HS-27A (cell line): Measurements from ENCODE around the gene SCFD2.
A peak's percentile ranks its signal among the peaks of the same experiment; 100 is the strongest.

Experiments used
- DNase-seq: peaks from one replicate; pipeline ENCODE4 v3.0.0-alpha.2; 2012; ENCODE audit warnings: low read depth, missing footprints

SCFD2 gene

GRCh38 chr4:53137468-53137867 lies 228.4 kb downstream of the SCFD2 start:
- DNase-seq, result no peak

- DNase-seq, result no peak
These were observed 228.9 kb downstream of the SCFD2 start for GRCh38 chr4:53136954-53137353.

GRCh38 chr4:53132132-53132891 lies 233.5 kb downstream of the SCFD2 start:
- DNase-seq, result no peak

GRCh38 chr4:53131562-53131925 lies 234.3 kb downstream of the SCFD2 start:
- DNase-seq, result no peak

DNA sequence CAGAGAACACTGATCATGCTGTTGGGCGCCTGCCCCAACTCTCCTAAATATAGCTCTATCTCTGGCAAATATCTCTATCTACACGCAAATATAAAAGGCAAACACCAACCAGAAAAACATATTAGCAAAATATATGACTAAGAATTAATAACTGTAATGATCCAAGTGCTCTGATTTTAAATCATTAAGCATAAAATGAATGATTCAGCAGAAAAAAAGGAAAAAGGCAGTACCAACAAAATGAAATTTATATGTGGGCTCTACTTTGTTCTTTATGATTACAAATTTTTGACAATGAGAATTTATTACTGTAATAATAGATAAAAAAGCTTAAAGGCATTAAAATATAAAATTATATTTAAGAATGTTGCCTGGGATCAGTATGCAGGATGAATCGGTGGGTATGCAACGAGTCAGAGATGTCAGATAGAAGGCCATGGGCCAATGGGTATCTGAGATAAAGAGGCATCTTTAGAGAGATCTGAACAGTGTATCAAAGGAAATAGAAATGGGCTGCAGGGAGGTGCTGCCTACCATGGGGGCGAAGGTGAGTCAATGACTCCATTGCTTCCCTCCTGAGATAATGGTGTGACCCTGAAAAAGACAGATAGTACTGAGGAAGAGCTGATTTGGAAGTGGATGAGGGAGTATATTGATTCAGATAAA lies 234.8 kb downstream of the SCFD2 start:
- DNase-seq, result no peak

DNA sequence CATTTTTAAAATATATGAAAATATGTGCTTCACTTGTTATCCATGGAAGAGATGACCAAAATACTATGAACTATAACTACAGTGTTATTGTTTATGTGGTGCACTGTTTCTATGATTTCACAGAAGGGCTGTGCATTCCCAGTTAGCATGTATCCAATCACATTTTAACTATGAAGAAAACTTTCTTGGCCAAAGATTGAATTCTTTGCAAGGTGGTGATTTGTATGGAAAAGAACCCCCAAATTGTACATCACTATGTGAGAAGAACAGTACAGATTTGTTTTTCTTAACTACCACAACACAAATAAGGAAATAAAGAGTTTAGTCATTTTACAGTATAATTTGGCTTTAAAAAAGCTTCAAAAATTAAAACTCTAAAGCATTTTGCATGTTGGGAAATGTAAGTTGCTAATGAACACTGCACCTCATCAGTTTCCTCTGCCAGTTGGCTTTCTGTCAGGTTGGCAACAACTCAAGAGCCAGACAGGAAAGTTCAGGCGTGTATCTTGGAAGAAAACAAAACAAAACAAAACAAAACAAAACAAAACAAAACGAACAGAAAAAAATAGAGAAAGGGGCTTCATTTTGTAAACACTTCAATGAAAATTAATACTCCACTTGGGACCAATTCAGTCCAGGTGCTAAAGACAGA lies 237.0 kb downstream of the SCFD2 start:
- DNase-seq, result no peak

GRCh38 chr4:53128231-53128630 lies 237.6 kb downstream of the SCFD2 start:
- no peak for DNase-seq

DNA sequence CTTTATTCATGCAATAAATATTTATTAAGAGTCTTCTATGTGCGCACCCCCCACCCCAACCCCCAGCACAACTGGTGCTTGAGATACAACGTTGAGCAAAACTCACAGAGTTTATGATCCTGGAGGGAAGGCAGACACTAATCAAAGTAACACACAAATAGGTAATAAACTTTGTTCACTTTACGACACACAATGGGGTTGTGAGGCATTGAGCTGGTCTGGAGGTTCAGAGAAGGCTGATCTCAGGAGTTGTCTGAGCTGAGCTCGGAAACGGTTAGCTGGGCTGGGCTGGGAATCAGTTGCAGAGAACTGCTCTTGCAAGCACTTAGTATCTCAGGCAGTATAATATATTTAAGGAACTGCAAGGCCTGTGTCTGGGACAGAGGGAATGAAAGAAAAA lies 238.5 kb downstream of the SCFD2 start:
- DNase-seq, result no peak

GRCh38 chr4:53126099-53126498 lies 239.8 kb downstream of the SCFD2 start:
- DNase-seq, result no peak

- no peak for DNase-seq
These were observed 242.0 kb downstream of the SCFD2 start for GRCh38 chr4:53123819-53124218.

- DNase-seq, result no peak
These were observed 242.7 kb downstream of the SCFD2 start for GRCh38 chr4:53123171-53123570.

- no peak for DNase-seq
These were observed 243.4 kb downstream of the SCFD2 start for GRCh38 chr4:53122280-53123116.

DNA sequence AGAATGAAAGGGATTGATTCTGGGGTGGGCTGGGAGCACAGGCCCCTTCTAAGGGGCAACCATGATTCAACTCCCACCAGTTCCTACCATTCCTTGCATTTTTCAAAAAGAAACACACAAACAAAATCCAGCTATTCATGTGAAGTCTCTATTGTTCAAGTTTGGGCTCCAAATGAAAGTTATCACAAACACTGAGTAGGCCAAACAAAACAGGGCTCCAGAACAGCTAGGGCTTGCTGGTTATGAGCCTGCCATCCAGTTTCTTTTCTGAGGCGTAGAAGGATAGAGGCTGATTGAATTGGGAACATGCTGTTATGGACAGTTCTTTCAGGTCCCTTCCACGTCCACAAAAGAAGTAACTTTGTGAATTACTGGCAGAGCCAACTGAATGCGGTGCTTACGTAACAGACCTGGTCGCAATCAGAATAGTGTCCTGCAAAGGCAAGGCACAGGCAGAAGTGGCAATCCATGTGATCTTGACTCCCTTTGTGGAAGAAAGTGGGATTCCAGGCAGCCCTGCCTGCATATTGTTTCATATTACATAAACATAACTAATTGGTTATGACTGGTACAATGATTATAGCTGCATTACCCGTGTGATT lies 244.5 kb downstream of the SCFD2 start:
- no peak for DNase-seq

GRCh38 chr4:53120778-53121177 lies 245.1 kb downstream of the SCFD2 start:
- DNase-seq, result no peak

- DNase-seq, result no peak
These were observed 246.2 kb downstream of the SCFD2 start for GRCh38 chr4:53119680-53120079.

GRCh38 chr4:53118676-53119075 lies 247.2 kb downstream of the SCFD2 start:
- DNase-seq, result no peak

DNA sequence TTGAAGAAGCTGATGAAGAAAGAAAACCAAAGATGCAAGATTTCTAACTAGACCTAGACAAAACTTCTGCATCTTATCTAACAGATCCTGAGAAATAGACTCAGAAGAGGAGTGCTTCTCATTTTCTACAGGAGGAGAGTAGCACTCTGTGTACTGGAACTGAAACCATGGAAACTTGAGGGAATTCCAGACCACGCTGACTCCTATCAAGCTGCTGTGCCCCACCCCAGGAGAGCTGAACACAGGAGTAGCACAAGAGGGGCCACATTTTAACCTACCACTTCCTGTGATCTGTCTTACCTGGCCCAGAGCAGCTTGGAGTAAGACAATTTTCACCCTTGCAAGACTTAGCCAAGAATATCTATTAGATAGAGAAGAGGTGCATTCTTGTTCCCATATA lies 248.9 kb downstream of the SCFD2 start:
- no peak for DNase-seq

DNA sequence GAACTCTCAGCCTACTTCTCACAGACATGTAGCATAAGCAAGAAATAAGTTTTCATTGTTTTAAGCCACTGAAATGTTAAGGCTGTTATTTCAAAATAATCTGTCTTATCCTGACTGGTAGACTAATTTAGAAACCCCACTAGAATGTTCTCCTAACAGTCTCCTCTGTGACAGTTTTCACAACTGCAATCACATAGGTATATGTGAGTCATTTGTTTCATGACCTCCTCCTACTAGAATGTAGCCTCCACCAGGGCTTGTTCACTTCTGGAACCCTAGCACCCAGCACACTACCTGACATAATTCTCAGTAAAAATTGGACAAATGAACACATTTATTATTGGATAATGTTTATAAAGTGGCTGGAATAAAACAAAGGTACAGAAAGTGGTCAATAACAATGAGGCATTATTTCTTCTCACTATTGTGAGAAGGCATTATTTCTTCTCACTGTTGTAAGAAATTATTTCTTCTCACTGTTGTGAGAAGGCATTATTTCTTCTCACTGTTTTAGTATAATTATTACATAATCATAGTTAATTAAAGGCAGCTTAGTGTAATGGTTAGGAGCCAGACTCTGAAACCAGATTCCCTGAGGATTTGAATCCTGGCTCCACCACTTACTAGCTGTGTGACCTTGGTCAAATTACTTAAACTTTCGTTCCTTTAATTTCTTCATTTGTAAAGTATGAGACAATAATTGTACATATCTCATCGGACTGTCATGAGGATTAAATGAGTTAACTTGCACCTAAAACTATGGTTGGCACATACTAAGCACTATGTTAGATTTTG lies 252.2 kb downstream of the SCFD2 start:
- DNase-seq, result no peak

DNA sequence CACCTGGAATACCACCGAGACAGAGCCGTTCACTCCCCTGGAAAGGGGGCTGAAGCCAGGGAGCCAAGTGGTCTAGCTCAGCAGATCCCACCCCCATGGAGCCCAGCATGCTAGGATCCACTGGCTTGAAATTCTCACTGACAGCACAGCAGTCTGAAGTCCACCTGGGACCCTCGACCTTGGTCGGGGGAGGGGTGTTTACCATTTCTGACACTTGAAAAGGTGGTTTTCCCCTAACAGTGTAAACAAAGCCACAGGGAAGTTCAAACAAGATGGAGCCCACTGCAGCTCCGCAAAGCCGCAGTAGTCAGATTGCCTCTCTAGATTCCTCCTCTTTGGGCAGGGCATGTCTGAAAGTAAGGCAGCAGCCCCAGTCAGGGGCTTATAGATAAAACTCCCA lies 260.5 kb downstream of the SCFD2 start:
- DNase-seq, result no peak

- DNase-seq, result no peak
These were observed 262.4 kb downstream of the SCFD2 start for GRCh38 chr4:53103481-53103880.

DNA sequence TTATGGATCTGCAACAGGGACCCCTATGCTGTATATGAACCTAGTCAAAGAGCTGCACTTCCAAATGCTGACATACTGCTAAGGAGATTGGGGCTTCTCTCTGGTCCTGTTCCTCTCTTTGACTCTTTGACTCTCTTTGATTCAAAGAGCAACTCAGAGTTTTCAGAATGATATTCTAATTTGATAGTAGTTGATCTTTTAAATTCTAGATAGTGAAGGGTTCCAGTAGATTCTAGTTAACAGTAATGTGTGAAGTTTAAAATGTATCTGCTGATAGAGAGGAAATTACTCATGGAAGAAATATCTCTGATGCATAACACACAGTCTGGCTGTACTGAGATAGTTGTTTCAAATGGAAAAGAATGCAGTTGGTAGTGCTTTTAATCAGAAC lies 264.7 kb downstream of the SCFD2 start:
- DNase-seq, result peak; percentile 59
